Measurements from ENCODE around the gene MAST4. TPM values are rescaled to one million over a fixed set of nuclear protein-coding genes. Genes with fewer than 3 reads are reported as not detected.
A peak's percentile ranks its signal among the peaks of the same experiment; 100 is the strongest.

MAST4 gene
- total and polyA plus RNA-seq, 2 of the 4 experiments (the other 2 are of a cell fraction): 4.8 to 6.8 TPM

DNA sequence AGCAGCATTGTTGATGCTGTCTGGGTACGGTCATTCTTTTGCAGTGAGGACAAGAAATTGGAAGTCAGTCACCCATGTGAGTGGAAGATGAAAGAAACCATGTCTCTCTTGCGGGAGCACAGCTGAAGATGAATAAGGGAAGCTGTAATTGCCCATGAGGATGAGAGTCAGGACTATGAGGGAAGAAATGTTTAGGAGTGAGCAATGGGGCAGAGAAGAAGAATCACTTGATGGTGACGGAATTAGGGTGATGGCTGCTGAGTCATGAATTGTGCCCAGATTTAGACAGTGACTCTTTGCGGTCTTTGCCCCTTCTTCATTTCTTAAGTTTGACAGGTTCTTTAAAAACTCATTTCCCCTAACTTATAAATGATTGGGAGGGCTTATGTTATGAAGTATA is 183.3 kb downstream of the MAST4 start:
- Histone ChIP-seq H3K4ac (ENCODE audit: low read depth, low read length) (no peak overlapping the region), H3K36me3 (ENCODE audit: control insufficient read depth, insufficient read depth, low read length) (no peaks in the 10 kb centered on the region), H2BK120ac (ENCODE audit: low read depth, low read length) (no peak overlapping the region), H3K9ac (ENCODE audit: low read depth, low read length) (no peak overlapping the region), H3K27ac (ENCODE audit: insufficient read depth, low read length) (no peak overlapping the region), H2BK15ac (ENCODE audit: low read depth, low read length) (no peak overlapping the region), H3K23ac (ENCODE audit: low read depth, low read length) (no peak overlapping the region), H3K4me1 (ENCODE audit: control insufficient read depth, insufficient read depth, low read length) (no peaks in the 10 kb centered on the region), H3K9me3 (ENCODE audit: control insufficient read depth, insufficient read depth, low read length) (no peaks in the 10 kb centered on the region), H3K79me1 (ENCODE audit: low read depth in 1 of 2, low read length in 2 of 2) (no peaks in the 10 kb centered on the region), H2BK20ac (ENCODE audit: low read depth, low read length) (no peak overlapping the region), H3K14ac (replicated peaks; ENCODE audit: low read depth, low read length) (no peak overlapping the region), H2AK9ac (replicated peaks; ENCODE audit: low read depth, low read length, poor library complexity) (no peak overlapping the region), H2AFZ (replicated peaks; ENCODE audit: low read length, poor library complexity) (no peak overlapping the region), H3K4me3 (ENCODE audit: insufficient read depth, low read depth, low read length) (no peak overlapping the region), H2BK5ac (ENCODE audit: low read depth, low read length, poor library complexity, severe bottlenecking) (no peak overlapping the region), H4K91ac (ENCODE audit: insufficient read depth, low read depth, low read length) (no peak overlapping the region), H4K20me1 (ENCODE audit: insufficient read depth, low read length) (no peaks in the 10 kb centered on the region), H4K5ac (ENCODE audit: low read depth, low read length) (no peak overlapping the region), H3K27me3 (ENCODE audit: control insufficient read depth, insufficient read depth, low read length) (no peaks in the 10 kb centered on the region), H3K4me2 (ENCODE audit: low read depth, low read length) (no peak overlapping the region), H4K8ac (ENCODE audit: low read depth in 2 of 2, low read length in 2 of 2) (no peak overlapping the region), H3K56ac (ENCODE audit: extremely low read depth, insufficient read depth, low read length) (no peak overlapping the region), H3K9me1 (ENCODE audit: insufficient read depth, low read length) (no peaks in the 10 kb centered on the region), H2AK5ac (ENCODE audit: low read depth, low read length) (no peak overlapping the region), H3K18ac (ENCODE audit: low read depth, low read length) (no peak overlapping the region)
- dilution Hi-C loops (cut with HindIII; ENCODE audit: low sequenced_read_pairs, unreplicated experiment): no loop called here
- 56% methylated on average over 1 of the region's 4 CpGs; no CpG with 5 or more reads in 1 of the 2 experiments for WGBS, 2 experiments (ENCODE audit: extremely low coverage in 2 of 2, insufficient read length in 1 of 2)
- CTCF ChIA-PET: no interaction called here
- no peak for ATAC-seq (ENCODE audit: low read depth)
- TF ChIP-seq ELK1 (IDR thresholded peaks at IDR 0.05; ENCODE audit: borderline replicate concordance, low read depth, low read length) (no peak), MAFK (IDR thresholded peaks at IDR 0.05; ENCODE audit: low read depth, low read length) (0 out of 2 replicates have a peak, but pooled peaks have one; percentile 11)
- BruUV-seq (replicated peaks): no TSS peak
- intact Hi-C loops (cut with micrococcal nuclease): no loop called here
- in situ Hi-C loops (cut with MboI; ENCODE audit: low sequenced_read_pairs): no loop called here
- POLR2A ChIA-PET (ENCODE audit: unreplicated experiment): no interaction called here
- no peak for DNase-seq

Data from IMR-90 (cell line).